Ovary (tissue), 3 donors: ENCODE data around the gene IL17B.

Experiments
- POLR2A ChIP-seq: fragments of 450-650 bp; IDR thresholded peaks from one replicate; pipeline ENCODE4 v1.6.1; 2017; ENCODE audit warnings: antibody characterized with exemption, mild to moderate bottlenecking, moderate library complexity
- TF ChIP-seq, protein P1 (sequence below), 3 donors: fragments of 450-650 bp in 2 of 3; fragments of 200-600 bp in 1 of 3; IDR thresholded peaks; one replicate each; pipeline versions ENCODE4 v1.5.1 to v1.8.0; 2016 to 2022; ENCODE audit warnings: antibody characterized with exemption in 3 of 3, mild to moderate bottlenecking in 1 of 3
- donor health status: DM: no; HTN: no; CAD: no.

DNA sequence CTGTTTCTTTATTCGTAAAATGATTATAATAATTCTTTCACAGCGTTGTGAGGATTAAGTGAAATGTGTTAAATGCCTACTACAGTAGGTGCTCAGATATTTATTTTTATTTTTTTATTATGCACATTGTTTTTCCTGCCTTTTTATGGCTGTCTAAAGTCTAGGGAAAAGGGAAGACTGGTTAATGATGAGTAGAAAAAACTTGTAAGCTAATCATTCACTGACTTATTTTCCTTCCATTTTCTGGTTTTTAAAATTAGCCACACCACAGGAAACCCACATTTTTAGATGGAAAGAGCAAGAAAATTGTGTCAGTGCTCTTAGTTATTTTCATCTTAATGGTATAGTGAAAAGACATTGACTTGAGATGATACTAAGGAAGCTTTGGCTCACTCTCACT is 25.2 kb downstream of the IL17B start:
- no peak for TF ChIP-seq POLR2A
- TF ChIP-seq, protein P1, sequence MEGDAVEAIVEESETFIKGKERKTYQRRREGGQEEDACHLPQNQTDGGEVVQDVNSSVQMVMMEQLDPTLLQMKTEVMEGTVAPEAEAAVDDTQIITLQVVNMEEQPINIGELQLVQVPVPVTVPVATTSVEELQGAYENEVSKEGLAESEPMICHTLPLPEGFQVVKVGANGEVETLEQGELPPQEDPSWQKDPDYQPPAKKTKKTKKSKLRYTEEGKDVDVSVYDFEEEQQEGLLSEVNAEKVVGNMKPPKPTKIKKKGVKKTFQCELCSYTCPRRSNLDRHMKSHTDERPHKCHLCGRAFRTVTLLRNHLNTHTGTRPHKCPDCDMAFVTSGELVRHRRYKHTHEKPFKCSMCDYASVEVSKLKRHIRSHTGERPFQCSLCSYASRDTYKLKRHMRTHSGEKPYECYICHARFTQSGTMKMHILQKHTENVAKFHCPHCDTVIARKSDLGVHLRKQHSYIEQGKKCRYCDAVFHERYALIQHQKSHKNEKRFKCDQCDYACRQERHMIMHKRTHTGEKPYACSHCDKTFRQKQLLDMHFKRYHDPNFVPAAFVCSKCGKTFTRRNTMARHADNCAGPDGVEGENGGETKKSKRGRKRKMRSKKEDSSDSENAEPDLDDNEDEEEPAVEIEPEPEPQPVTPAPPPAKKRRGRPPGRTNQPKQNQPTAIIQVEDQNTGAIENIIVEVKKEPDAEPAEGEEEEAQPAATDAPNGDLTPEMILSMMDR (IDR thresholded peaks at IDR 0.05), result no peak
